HG03457 (cell line): ENCODE data around the gene CSNK2A3.
"Not testable (repeated sequence)": the region's sequence is repeated elsewhere in the genome, so short reads cannot be mapped to it uniquely, and the experiment has no call there.

Experiments used
- ATAC-seq: cut with Tn5 transposase; IDR thresholded peaks from one replicate; pipeline ENCODE4 v1.9.1; 2021; ENCODE audit warnings: moderate number of reproducible peaks; ENCODE audit not compliant: unreplicated experiment

CSNK2A3 gene

GRCh38 chr11:11380340-11380739, 27.3 kb upstream of the CSNK2A3 start:
- ATAC-seq: no peak

DNA sequence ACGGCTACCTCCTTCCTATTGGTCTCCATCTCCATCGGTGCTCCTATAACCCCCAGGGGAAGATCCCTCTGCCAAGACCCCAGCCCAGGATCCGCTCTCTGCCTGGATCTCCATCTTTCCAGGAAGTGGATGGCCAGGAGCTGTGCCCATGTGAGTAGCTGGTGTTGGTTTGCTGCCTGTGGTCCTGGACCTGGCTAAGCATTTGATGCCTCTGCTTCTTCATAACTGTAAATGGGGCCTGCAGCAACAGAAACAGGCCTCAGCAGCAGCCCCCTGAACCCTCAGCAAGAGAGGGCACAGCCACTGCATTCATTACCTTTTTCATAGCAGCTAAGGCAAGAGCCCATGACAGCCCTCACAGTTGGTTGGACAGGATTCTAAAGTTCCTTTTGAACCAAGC, 26.6 kb upstream of the CSNK2A3 start:
- no peak for ATAC-seq

DNA sequence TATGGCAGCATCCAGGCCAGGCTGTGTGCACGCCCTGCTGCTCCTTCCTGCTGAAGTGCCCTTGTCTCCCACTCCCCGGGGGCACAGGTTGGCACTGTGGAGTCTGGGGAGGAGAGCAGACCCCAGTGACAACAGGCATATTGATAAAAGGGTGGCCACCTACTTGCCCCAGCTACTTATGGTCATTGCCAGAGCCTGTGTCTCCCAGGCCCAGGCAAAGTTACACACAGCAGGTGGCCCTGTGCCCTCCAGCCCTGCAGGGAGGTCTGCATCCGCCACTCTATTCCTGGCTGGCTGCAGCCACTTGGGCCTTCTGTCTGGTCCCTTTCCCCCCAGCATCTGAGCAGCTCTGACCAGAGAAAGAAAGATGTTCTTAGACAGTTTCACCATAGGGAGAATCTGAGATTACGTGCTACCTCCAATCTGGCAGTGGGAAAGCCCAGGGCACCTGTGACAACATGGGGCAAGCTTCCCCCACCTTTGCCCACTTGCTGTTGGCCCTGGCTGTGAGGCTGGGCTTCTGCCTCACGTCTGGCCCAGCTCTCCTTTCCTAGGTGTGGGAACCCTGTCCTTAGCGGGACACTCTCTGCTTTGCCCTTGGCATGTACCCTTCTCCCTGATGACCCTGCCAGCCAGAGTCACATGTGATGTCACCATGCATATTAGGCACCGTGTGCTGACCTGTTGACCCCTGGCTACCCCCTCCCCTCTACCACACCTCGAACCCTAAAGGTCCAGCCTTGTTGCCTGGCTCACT, 25.3 kb upstream of the CSNK2A3 start:
- ATAC-seq: no peak

GRCh38 chr11:11374358-11375148, 21.5 kb upstream of the CSNK2A3 start:
- ATAC-seq: no peak

DNA sequence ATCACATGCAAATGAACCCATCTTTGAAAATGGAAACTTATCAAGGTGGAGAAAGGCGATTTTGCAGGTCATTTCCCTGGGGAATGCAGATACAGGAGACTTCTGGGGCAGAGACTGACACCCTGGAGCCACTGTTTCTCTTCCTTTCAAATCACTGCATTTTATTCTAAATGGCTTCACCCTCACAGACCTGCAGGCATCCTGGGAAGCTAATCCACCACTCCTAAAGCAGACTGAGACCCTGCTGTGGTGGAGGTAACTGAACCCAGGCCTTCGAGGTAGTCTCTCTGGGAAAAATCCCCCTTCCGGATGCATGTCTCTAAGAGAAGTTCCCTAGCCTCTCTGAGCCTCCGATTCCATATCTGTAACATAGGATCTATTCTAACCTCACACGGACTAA, 20.9 kb upstream of the CSNK2A3 start:
- no peak for ATAC-seq

GRCh38 chr11:11372461-11372860, 19.4 kb upstream of the CSNK2A3 start:
- no peak for ATAC-seq

DNA sequence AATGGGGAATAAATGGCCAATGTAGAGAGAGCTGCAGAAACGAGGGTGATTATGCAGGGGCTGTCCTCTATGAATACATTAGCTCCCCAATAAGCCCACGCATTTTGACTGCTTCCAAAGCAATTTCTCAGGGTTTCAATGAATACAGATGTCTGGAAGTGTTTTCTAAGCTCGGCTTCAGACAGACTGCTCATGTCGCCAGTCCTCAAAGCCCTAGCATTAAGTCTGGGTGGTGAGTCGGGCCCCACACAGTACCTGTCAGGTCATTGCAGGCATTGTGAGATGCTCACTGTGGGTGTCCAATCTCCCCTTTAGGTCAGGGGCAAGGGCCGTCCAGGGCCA, 17.9 kb upstream of the CSNK2A3 start:
- no peak for ATAC-seq

- no peak for ATAC-seq
Measured at GRCh38 chr11:11370255-11370961, 17.4 kb upstream of the CSNK2A3 start.

DNA sequence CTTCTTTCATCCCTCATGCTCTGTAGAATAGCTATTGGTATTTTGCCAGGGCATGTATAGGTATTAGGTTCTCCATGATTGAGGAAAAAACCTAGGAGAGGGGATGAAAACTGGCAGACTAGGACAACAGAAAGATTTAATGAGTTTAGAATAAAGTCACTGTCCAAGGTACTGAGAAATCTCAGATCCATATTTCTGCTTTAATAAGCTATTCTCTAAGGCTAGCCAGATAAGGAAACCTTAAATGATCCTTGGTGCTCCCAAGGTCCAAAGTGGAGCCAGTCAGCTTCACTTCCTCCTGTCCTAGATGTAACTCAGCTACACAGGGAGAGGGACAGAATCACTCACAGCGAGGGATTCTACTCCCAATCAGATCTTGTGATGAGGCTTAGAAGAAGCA, 13.7 kb upstream of the CSNK2A3 start:
- no peak for ATAC-seq

DNA sequence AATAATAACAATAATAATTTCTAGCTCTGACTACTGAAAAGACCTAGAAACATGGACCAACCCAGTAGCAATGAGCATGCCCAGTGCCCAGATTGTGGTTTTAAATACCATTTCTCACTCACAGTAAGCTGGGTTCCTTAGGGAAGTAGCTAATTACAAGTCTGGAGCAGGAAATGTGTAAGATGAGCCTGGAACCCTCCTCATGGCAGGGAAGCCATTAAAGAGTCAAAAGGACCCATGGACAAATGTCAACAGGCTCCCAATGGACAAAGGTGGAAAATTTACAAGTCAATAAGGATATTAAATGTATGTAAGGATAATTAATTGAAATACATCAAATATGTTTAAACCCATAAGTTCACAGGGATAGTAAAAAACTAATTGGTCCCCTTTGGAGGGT, 10.6 kb upstream of the CSNK2A3 start:
- no peak for ATAC-seq

GRCh38 chr11:11359611-11360010, 6.6 kb upstream of the CSNK2A3 start:
- no peak for ATAC-seq

- no peak for ATAC-seq
Measured at GRCh38 chr11:11356842-11357241, 3.8 kb upstream of the CSNK2A3 start.

DNA sequence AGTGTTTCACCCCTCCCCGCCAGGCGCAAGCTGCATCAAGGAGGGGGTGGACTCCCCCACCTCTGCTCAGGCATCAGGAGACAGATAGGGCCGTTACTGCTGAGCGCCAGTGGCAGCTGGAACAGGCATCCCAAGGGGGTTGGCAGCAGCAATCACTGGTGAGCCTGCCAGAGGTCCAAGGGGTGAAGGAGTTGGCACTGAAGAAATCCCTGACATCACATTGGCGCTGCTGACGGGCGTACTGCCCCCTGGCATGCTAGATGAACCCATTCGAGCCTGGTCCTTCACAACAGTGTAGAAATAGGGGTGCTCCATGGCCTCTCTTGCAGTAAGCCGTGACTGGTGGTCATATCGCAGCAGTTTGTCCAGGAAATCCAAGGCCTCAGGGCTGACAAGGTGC, 1.2 kb downstream of the CSNK2A3 start:
- ATAC-seq: not testable (repeated sequence)

GRCh38 chr11:11351042-11351586, 1.9 kb downstream of the CSNK2A3 start:
- ATAC-seq: no peak

DNA sequence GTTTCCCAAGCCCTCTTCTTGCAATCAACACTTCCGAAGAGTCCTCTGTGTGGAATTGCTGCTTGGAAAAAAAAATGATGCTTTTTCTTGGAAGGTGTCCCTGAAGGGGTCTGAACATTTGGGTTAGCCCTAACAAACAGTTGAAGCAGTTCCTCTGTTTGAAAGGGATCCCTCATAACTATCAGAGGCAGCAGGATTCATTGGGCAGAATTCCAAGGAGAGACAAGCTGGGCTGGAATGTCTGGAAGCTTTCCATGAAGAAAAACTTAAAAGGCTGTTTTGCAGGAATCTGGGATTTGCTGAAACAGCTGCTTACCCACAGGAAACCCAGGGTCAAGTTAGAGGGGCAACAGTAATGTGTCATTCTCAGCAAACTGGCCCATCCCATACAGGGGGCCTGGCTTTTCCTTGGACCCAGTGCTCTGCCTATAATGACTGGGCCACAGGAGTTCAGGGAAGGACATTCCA, 3.1 kb downstream of the CSNK2A3 start:
- ATAC-seq: no peak

GRCh38 chr11:11349106-11349825, 3.8 kb downstream of the CSNK2A3 start:
- ATAC-seq: no peak

DNA sequence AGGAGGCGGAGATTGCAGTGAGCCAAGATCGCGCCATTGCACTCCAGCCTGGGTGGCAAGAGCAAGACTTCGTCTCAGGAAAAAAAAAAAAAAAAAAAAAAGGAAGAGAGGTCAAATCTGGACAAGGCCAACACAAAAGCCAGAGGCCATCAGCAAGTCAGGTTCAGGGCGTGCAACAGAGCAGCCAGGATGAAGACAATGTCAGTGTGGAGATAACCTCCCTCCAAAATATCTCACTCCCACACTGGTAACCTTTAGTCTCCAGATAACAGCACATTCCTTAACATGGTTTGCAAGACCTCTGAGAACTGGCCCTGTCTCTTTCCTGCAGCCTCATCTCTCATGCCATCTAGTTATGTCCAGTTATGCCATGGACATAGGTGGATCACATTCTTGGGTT, 4.7 kb downstream of the CSNK2A3 start:
- ATAC-seq: no peak

- ATAC-seq: no peak
Measured at GRCh38 chr11:11347592-11347991, 5.5 kb downstream of the CSNK2A3 start.

DNA sequence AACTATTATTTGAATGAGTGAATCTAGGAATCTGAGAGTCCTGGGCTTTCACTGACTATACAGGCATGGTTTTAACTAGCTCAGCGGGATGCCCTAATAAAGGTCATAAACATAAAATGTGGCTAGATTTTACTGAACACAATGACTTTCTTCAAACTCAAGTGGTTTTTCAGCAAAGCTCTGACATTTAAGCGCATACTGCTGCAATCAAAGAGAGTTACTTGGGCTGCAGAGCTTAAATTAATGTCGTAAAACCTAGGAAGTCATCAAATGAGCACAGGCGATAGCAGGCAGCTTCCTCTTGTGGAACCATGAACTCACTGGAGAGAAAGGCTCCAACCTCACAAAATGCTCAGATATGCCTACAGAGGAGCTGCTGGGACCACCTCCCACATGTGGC, 6.7 kb downstream of the CSNK2A3 start:
- ATAC-seq: no peak

DNA sequence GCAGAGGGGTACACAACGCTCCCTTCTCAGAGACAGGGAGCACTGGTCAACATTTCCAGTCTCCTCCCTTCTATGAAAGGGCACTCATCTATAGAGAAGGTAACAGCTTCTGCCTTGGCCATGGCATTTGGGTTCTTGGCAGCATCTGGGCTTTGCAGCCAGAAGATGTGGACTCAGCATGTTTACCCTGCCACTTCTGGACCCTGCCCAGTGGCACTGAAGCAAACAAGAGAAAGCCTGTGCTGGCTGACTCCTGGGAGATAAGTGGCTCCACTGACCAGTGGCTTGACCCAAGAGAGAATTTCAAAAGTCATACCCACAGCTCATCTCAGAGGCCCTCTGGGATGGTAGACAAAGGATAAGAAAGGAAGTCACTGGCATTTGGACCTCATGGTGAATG, 8.0 kb downstream of the CSNK2A3 start:
- no peak for ATAC-seq

DNA sequence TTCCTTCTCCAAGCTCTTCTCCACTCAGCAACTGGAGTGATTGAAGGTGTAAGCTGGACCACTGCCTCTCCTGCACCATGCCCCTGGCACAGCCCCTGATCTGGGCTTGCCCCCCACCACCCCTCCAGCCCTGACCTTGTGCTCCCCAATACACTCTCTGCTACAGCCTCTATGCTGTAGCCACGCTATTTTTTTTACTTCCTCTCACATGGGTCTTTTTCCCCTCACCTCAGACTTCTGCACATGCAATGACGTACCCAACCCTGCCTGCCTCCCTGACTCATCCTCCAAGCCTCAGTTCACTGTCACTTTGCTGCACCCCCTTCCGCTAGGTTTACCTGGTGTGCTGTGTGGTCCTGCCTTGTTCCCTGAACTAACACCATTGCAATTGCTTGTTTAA, 9.0 kb downstream of the CSNK2A3 start:
- no peak for ATAC-seq
